Measurements from ENCODE around the gene CBFA2T2. TPM values are rescaled to one million over a fixed set of nuclear protein-coding genes. Genes with fewer than 3 reads are reported as not detected.

CBFA2T2 gene
- polyA plus RNA-seq, 1 donor (not counting 4 experiments of a cell fraction or from before 2014, with no cell fraction given) = 6.8 TPM

GRCh38 chr20:33635341-33635740 is 145.4 kb downstream of the CBFA2T2 start:
- no peak overlapping the region for H3K4me3 ChIP-seq (ENCODE audit: control insufficient read depth in 2 of 3, extremely low read depth in 1 of 3, insufficient read depth in 2 of 3, low read depth in 1 of 3, low read length in 3 of 3)
- no peak overlapping the region for H3K4me2 ChIP-seq (ENCODE audit: control insufficient read depth, extremely low read depth, insufficient read depth, low read depth, low read length)
- no peaks in the 10 kb centered on the region for H4K20me1 ChIP-seq (ENCODE audit: control insufficient read depth, extremely low read depth, insufficient read depth, low read length)
- H3K27ac ChIP-seq (ENCODE audit: control insufficient read depth, insufficient read depth, low read length) = no peak overlapping the region
- no peaks in the 10 kb centered on the region for H3K27me3 ChIP-seq (ENCODE audit: control insufficient read depth, extremely low read depth, insufficient read depth, low read length)
- H3K79me2 ChIP-seq (ENCODE audit: control insufficient read depth, insufficient read depth, low read length) = no peaks in the 10 kb centered on the region
- peaks cover 2% of the 10 kb centered on the region for H3K9me1 ChIP-seq (ENCODE audit: control insufficient read depth, extremely low read depth, insufficient read depth, low read length)
- dilution Hi-C loops (cut with MboI; ENCODE audit: extremely low pct_ligation_motif_present, low sequenced_read_pairs) = no loop called here
- no peak for TF ChIP-seq CTCF (optimal IDR thresholded peaks at IDR 0.05 in 1 of 3, IDR thresholded peaks at IDR 0.05 in 1 of 3, conservative IDR thresholded peaks at IDR 0.05 in 1 of 3; ENCODE audit: extremely low read depth in 1 of 3, insufficient read depth in 2 of 3, low read length in 3 of 3)
- TF ChIP-seq EZH2 (IDR thresholded peaks at IDR 0.05; ENCODE audit: low read length) = no peak
- no peaks in the 10 kb centered on the region for H3K4me1 ChIP-seq (ENCODE audit: control insufficient read depth, extremely low read depth, insufficient read depth, low read length)
- FAIRE-seq = no peak
- H3K9ac ChIP-seq (ENCODE audit: control insufficient read depth, extremely low read depth, insufficient read depth, low read length) = no peak overlapping the region
- DNase-seq (ENCODE audit: low read depth, low spot score) = no peak
- H2AFZ ChIP-seq (ENCODE audit: control insufficient read depth, low read length) = no peak overlapping the region
- no peaks in the 10 kb centered on the region for H3K9me3 ChIP-seq (ENCODE audit: control insufficient read depth, low read depth, low read length)
- peaks cover 0 to 23% of the 10 kb centered on the region in 2 experiments for H3K36me3 ChIP-seq (ENCODE audit: control insufficient read depth in 2 of 2, extremely low read depth in 1 of 2, insufficient read depth in 2 of 2, low read length in 2 of 2)

- H3K4me2 ChIP-seq (ENCODE audit: control insufficient read depth, extremely low read depth, insufficient read depth, low read depth, low read length) = no peak overlapping the region
- no peaks in the 10 kb centered on the region for H3K27me3 ChIP-seq (ENCODE audit: control insufficient read depth, extremely low read depth, insufficient read depth, low read length)
- DNase-seq (ENCODE audit: low read depth, low spot score) = no peak
- FAIRE-seq = no peak
- no peak overlapping the region for H3K27ac ChIP-seq (ENCODE audit: control insufficient read depth, insufficient read depth, low read length)
- no peak overlapping the region for H2AFZ ChIP-seq (ENCODE audit: control insufficient read depth, low read length)
- no peak overlapping the region for H3K9ac ChIP-seq (ENCODE audit: control insufficient read depth, extremely low read depth, insufficient read depth, low read length)
- no peaks in the 10 kb centered on the region for H3K4me1 ChIP-seq (ENCODE audit: control insufficient read depth, extremely low read depth, insufficient read depth, low read length)
- H3K36me3 ChIP-seq (ENCODE audit: control insufficient read depth in 2 of 2, extremely low read depth in 1 of 2, insufficient read depth in 2 of 2, low read length in 2 of 2) = peaks cover 0 to 24% of the 10 kb centered on the region in 2 experiments
- TF ChIP-seq EZH2 (IDR thresholded peaks at IDR 0.05; ENCODE audit: low read length) = no peak
- no peak for TF ChIP-seq CTCF (optimal IDR thresholded peaks at IDR 0.05 in 1 of 3, IDR thresholded peaks at IDR 0.05 in 1 of 3, conservative IDR thresholded peaks at IDR 0.05 in 1 of 3; ENCODE audit: extremely low read depth in 1 of 3, insufficient read depth in 2 of 3, low read length in 3 of 3)
- H3K79me2 ChIP-seq (ENCODE audit: control insufficient read depth, insufficient read depth, low read length) = no peaks in the 10 kb centered on the region
- H3K9me1 ChIP-seq (ENCODE audit: control insufficient read depth, extremely low read depth, insufficient read depth, low read length) = peaks cover 2% of the 10 kb centered on the region
- no peak overlapping the region for H3K4me3 ChIP-seq (ENCODE audit: control insufficient read depth in 2 of 3, extremely low read depth in 1 of 3, insufficient read depth in 2 of 3, low read depth in 1 of 3, low read length in 3 of 3)
- no peaks in the 10 kb centered on the region for H4K20me1 ChIP-seq (ENCODE audit: control insufficient read depth, extremely low read depth, insufficient read depth, low read length)
- dilution Hi-C loops (cut with MboI; ENCODE audit: extremely low pct_ligation_motif_present, low sequenced_read_pairs) = no loop called here
- H3K9me3 ChIP-seq (ENCODE audit: control insufficient read depth, low read depth, low read length) = no peaks in the 10 kb centered on the region
Observed at GRCh38 chr20:33636776-33637175, 146.9 kb downstream of the CBFA2T2 start.

All from keratinocyte (primary cell).